Caco-2 (cell line): ENCODE data around the gene RGS14. TPM values are rescaled to one million over a fixed set of nuclear protein-coding genes. Genes with fewer than 3 reads are reported as not detected.

Source experiments
- BruUV-seq: library from RNA; stranded (reverse); fragments of 400-500 nt; replicated peaks from 2 replicates; lab custom pipeline; 2021; lab: Mats Ljungman, UMichigan
- CTCF ChIA-PET: fragments of 300-600 bp; sonication (Branson Sonifier 250); formaldehyde crosslinking; loops from one replicate; lab custom pipeline; 2022; ENCODE audit warnings: antibody characterized with exemption; lab: Charles Lee
- POLR2A ChIA-PET: fragments of 300-600 bp; sonication (Branson Sonifier 250); formaldehyde crosslinking; loops from one replicate; lab custom pipeline; 2022; ENCODE audit warnings: antibody characterized with exemption; lab: Charles Lee
- DNase-seq, 2 experiments: peaks; one replicate each; pipeline versions ENCODE4 v3.0.0 to v3.0.0-alpha.2; 2020 to 2022
- H3K27me3 ChIP-seq: replicated peaks from 2 replicates; pipeline ENCODE4 v1.6.0; 2011; ENCODE audit warnings: low read length; ENCODE audit not compliant: control insufficient read depth, insufficient read depth
- H3K36me3 ChIP-seq: 2 replicates; pipeline ENCODE4 v1.5.1; 2011; ENCODE audit warnings: low read length; ENCODE audit not compliant: control insufficient read depth, insufficient read depth
- H3K4me1 ChIP-seq: fragments of 250-450 bp; sonication (Bioruptor Pico); 2 replicates; pipeline ENCODE4 v1.5.1; 2020; ENCODE audit warnings: mild to moderate bottlenecking
- H3K4me3 ChIP-seq: 2 replicates; pipeline ENCODE4 v1.5.1; 2011; ENCODE audit warnings: low read depth, mild to moderate bottlenecking, control low read depth, low read length
- H3K9me3 ChIP-seq: fragments of 250-450 bp; sonication (Bioruptor Pico); 2 replicates; pipeline ENCODE4 v1.5.1; 2020; ENCODE audit warnings: mild to moderate bottlenecking, moderate library complexity
- H3K27ac Mint-ChIP-seq: one replicate; pipeline ENCODE4 v1.8.0; 2022; ENCODE audit warnings: mixed read lengths; ENCODE audit not compliant: unreplicated experiment
- H3K27me3 Mint-ChIP-seq: one replicate; pipeline ENCODE4 v1.8.0; 2022; ENCODE audit warnings: mixed read lengths; ENCODE audit not compliant: insufficient read depth, unreplicated experiment
- H3K36me3 Mint-ChIP-seq: one replicate; pipeline ENCODE4 v1.8.0; 2022; ENCODE audit warnings: mild to moderate bottlenecking, mixed read lengths; ENCODE audit not compliant: insufficient read depth, unreplicated experiment
- H3K4me1 Mint-ChIP-seq: one replicate; pipeline ENCODE4 v1.8.0; 2022; ENCODE audit warnings: low read depth, mixed read lengths; ENCODE audit not compliant: unreplicated experiment
- H3K4me3 Mint-ChIP-seq: one replicate; pipeline ENCODE4 v1.8.0; 2022; ENCODE audit warnings: mild to moderate bottlenecking, moderate library complexity, mixed read lengths; ENCODE audit not compliant: unreplicated experiment
- H3K9me3 Mint-ChIP-seq: one replicate; pipeline ENCODE4 v1.8.0; 2022; ENCODE audit warnings: mixed read lengths; ENCODE audit not compliant: unreplicated experiment
- CTCF ChIP-seq, 2 experiments: fragments of 200-600 bp in 1 of 2; IDR thresholded peaks; 1 replicate in 1 of 2; 2 replicates in 1 of 2; pipeline versions ENCODE4 v1.5.1 to v1.8.0; 2011 to 2022; ENCODE audit warnings: antibody characterized with exemption in 1 of 2, control low read depth in 1 of 2, inconsistent platforms in 1 of 2, low read depth in 1 of 2, low read length in 1 of 2, mild to moderate bottlenecking in 1 of 2, moderate library complexity in 1 of 2; ENCODE audit not compliant: insufficient read depth in 1 of 2, severe bottlenecking in 1 of 2, unreplicated experiment in 1 of 2
- intact Hi-C: fragments of 100-400 bp; cut with micrococcal nuclease; formaldehyde crosslinking; loops from one replicate; pipeline ENCODE4 v1.10.0; 2022; ENCODE audit not compliant: unreplicated experiment
- total RNA-seq: library from RNA; stranded (reverse); gene quantifications from 2 replicates; pipeline ENCODE4 v1.2.3, GENCODE V29; 2022

The RGS14 gene
- total RNA-seq, 1 experiment from 2014 or later: 15.2 TPM

DNA sequence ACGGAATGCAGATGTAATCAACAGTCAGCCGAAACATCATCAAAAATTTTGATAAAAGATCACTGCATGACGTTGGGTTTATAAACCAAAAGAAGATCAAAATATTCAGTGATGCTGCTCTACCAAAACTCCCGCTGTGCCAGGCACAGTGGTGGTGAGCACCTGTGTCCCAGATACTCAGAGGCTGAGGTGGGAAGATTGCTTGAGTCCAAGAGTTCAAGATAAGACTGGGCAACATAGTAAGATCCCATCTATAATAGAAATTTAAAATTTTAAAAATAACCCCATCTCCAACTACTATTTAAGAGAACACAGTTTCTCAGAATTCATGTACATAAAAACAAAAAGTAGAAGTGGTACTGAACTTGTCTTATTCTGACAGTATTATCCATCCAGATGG, 10.0 kb upstream of the RGS14 start:
- Histone ChIP-seq H3K27me3 (no peaks in the 10 kb centered on the region), H3K36me3 (0 out of 2 replicates have a peak, but pooled peaks cover 2% of the 10 kb centered on the region), H3K4me1 (peaks cover 12% of the 10 kb centered on the region; the same call in 1 of the 2 replicates), H3K4me3 (no peak overlapping the region), H3K9me3 (no peaks in the 10 kb centered on the region)
- no peaks in the 10 kb centered on the region for H3K27me3 Mint-ChIP-seq
- no peak overlapping the region for H3K4me3 Mint-ChIP-seq
- no peaks in the 10 kb centered on the region for H3K9me3 Mint-ChIP-seq
- no TSS peak for BruUV-seq
- H3K27ac Mint-ChIP-seq: no peak overlapping the region
- H3K4me1 Mint-ChIP-seq: peaks cover 18% of the 10 kb centered on the region
- intact Hi-C loops: no loop called here
- TF ChIP-seq CTCF (IDR thresholded peaks at IDR 0.05; ENCODE audit: insufficient read depth in 1 of 2, low read depth in 1 of 2, low read length in 1 of 2, severe bottlenecking in 1 of 2, unreplicated experiment in 1 of 2): no peak
- ChIA-PET POLR2A (no interaction called here), CTCF (no interaction called here)
- DNase-seq: no peak
- H3K36me3 Mint-ChIP-seq: peaks cover 56% of the 10 kb centered on the region

DNA sequence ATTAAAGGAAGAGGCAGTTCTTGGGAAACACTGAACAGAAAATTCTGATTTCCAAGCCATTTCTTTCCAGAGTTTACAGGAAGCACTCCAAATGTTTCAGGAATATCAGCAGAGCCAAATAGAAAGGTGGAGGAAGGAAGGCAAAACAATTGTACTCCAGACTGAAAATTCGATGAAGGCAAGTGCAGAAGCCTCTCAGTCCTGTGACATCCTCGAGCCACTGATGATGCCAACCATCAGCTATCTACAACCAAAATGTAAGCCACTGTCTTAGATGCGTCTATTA, 8.4 kb upstream of the RGS14 start:
- Histone ChIP-seq H3K9me3 (no peaks in the 10 kb centered on the region), H3K4me3 (no peak overlapping the region), H3K36me3 (0 out of 2 replicates have a peak, but pooled peaks cover 2% of the 10 kb centered on the region), H3K4me1 (peaks cover 12% of the 10 kb centered on the region; the same call in 1 of the 2 replicates), H3K27me3 (no peaks in the 10 kb centered on the region)
- no peak for TF ChIP-seq CTCF (IDR thresholded peaks at IDR 0.05; ENCODE audit: insufficient read depth in 1 of 2, low read depth in 1 of 2, low read length in 1 of 2, severe bottlenecking in 1 of 2, unreplicated experiment in 1 of 2)
- BruUV-seq: no TSS peak
- H3K4me1 Mint-ChIP-seq: peaks cover 22% of the 10 kb centered on the region
- no peaks in the 10 kb centered on the region for H3K27me3 Mint-ChIP-seq
- H3K4me3 Mint-ChIP-seq: peak overlapping the region; percentile 95
- CTCF ChIA-PET: interaction anchor here (0.8 kb wide), 1 partner anchor 22 kb away, joined by 3 read pairs; no protein-coding TSS in a partner anchor
- DNase-seq: no peak
- peaks cover 49% of the 10 kb centered on the region for H3K36me3 Mint-ChIP-seq
- POLR2A ChIA-PET: no interaction called here
- no peak overlapping the region for H3K27ac Mint-ChIP-seq
- intact Hi-C loops: no loop called here
- H3K9me3 Mint-ChIP-seq: peaks cover 5% of the 10 kb centered on the region

GRCh38 chr5:177349762-177350161, 8.0 kb upstream of the RGS14 start:
- no peak for TF ChIP-seq CTCF (IDR thresholded peaks at IDR 0.05; ENCODE audit: insufficient read depth in 1 of 2, low read depth in 1 of 2, low read length in 1 of 2, severe bottlenecking in 1 of 2, unreplicated experiment in 1 of 2)
- H3K9me3 ChIP-seq: no peaks in the 10 kb centered on the region
- CTCF ChIA-PET: no interaction called here
- Mint-ChIP-seq H3K4me3 (peak overlapping the region; percentile 95), H3K36me3 (peaks cover 44% of the 10 kb centered on the region), H3K27me3 (no peaks in the 10 kb centered on the region), H3K9me3 (peaks cover 9% of the 10 kb centered on the region), H3K4me1 (peaks cover 26% of the 10 kb centered on the region), H3K27ac (no peak overlapping the region)
- intact Hi-C loops: loop anchor here (2.0 kb wide), 2 partner anchors 21 to 37 kb away; no protein-coding TSS in a partner anchor
- H3K36me3 ChIP-seq: 0 out of 2 replicates have a peak, but pooled peaks cover 2% of the 10 kb centered on the region
- DNase-seq: no peak
- H3K4me3 ChIP-seq: no peak overlapping the region
- POLR2A ChIA-PET: no interaction called here
- no TSS peak for BruUV-seq
- peaks cover 12% of the 10 kb centered on the region; the same call in 1 of the 2 replicates for H3K4me1 ChIP-seq
- no peaks in the 10 kb centered on the region for H3K27me3 ChIP-seq
